Central memory CD8-positive, alpha-beta T cell (primary cell): Measurements from ENCODE around the gene TBX1.
"Not testable (repeated sequence)": the region's sequence is repeated elsewhere in the genome, so short reads cannot be mapped to it uniquely, and the experiment has no call there.

Experiments used
- ATAC-seq: fragments of 150-1000 bp; cut with Tn5 transposase; replicated peaks from 2 replicates; pipeline ENCODE4 v1.10.0; 2022; ENCODE audit warnings: mild to moderate bottlenecking, moderate FRiP score, moderate number of reproducible peaks; ENCODE audit not compliant: poor library complexity, severe bottlenecking; ENCODE audit errors: extremely low read depth
- DNase-seq, 2 donors: peaks; one replicate each; pipeline ENCODE4 v3.0.0; 2021; ENCODE audit warnings: low spot score in 2 of 2
- H3K27ac Mint-ChIP-seq: one replicate; pipeline ENCODE4 v1.8.0; 2022; ENCODE audit warnings: low read depth, mild to moderate bottlenecking, moderate library complexity, mixed read lengths
- H3K27me3 Mint-ChIP-seq: one replicate; pipeline ENCODE4 v1.8.0; 2022; ENCODE audit warnings: mixed read lengths
- H3K36me3 Mint-ChIP-seq: one replicate; pipeline ENCODE4 v1.8.0; 2022; ENCODE audit warnings: mild to moderate bottlenecking, moderate library complexity, mixed read lengths; ENCODE audit not compliant: insufficient read depth
- H3K4me1 Mint-ChIP-seq: one replicate; pipeline ENCODE4 v1.8.0; 2022; ENCODE audit warnings: mixed read lengths
- H3K4me3 Mint-ChIP-seq: one replicate; pipeline ENCODE4 v1.8.0; 2022; ENCODE audit warnings: mild to moderate bottlenecking, moderate library complexity, mixed read lengths
- H3K9me3 Mint-ChIP-seq: one replicate; pipeline ENCODE4 v1.8.0; 2022; ENCODE audit warnings: mixed read lengths

The TBX1 gene

DNA sequence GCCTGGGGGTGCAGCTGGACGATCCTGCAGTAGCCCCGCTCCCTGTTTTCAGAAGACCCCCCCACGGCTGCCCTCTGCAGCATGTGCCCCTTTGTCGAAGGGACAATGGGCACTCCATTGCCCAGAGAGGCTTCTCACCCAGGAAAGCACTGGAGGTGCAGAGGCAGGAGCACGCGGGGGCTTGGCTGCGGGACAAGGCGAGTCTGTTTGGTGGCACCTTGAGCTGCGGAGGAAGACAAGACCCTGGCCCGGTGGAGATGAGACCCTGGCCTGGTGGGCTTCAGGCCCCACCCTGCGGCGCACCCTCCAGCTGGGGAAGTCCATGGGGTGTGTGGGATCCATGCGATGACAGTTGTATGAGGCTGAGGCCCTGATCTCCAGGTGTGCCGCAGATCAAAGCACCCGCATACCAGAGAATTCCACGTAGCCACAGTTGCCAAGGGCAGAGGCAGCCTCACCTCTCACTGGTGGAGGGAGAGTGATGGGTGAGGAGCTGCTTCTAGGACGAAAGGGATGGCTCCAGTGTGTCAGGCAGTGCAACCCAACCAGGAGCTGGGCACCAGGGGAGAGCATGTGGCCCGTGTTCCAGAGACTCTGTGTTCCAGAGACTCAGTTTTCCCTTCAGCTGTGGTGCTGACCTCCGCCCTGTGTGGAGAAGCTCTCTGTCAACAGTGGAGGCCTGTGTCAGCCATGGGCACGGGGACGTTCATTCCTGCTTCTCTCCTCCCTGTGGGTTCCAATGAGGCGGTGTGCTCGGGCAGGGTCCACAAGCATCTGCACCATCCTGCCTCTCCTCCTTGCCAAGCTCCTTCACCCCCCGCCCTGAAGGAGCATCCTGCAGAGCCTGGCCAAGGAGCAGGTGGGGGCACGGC, 10.0 kb downstream of the TBX1 start:
- H3K36me3 Mint-ChIP-seq = peaks cover 3% of the 10 kb centered on the region

DNA sequence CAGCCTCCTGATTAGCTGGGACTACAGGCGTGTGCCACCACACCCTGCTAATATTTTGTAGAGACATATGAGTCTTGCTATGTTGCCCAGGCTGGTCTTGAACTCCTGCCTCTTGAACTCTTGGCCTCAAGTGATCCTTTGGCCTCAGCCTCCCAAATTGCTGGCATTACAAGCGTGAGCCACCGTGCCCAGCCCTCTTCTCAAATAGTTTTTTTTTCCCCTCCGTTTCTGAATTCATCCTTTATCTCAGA, 11.8 kb downstream of the TBX1 start:
- Mint-ChIP-seq H3K4me1 (peaks cover 13% of the 10 kb centered on the region), H3K27ac (no peak overlapping the region), H3K4me3 (no peak overlapping the region), H3K9me3 (no peaks in the 10 kb centered on the region), H3K27me3 (peaks cover 89% of the 10 kb centered on the region), H3K36me3 (peaks cover 3% of the 10 kb centered on the region)
- DNase-seq = no peak
- ATAC-seq = no peak

More for the DNA sequence above, 10.0 kb downstream of the TBX1 start:
- no peaks in the 10 kb centered on the region for H3K9me3 Mint-ChIP-seq
- DNase-seq (no peak), ATAC-seq (no peak)
- no peak overlapping the region for H3K4me3 Mint-ChIP-seq
- no peak overlapping the region for H3K27ac Mint-ChIP-seq
- H3K4me1 Mint-ChIP-seq = peaks cover 8% of the 10 kb centered on the region
- peaks cover 81% of the 10 kb centered on the region for H3K27me3 Mint-ChIP-seq

DNA sequence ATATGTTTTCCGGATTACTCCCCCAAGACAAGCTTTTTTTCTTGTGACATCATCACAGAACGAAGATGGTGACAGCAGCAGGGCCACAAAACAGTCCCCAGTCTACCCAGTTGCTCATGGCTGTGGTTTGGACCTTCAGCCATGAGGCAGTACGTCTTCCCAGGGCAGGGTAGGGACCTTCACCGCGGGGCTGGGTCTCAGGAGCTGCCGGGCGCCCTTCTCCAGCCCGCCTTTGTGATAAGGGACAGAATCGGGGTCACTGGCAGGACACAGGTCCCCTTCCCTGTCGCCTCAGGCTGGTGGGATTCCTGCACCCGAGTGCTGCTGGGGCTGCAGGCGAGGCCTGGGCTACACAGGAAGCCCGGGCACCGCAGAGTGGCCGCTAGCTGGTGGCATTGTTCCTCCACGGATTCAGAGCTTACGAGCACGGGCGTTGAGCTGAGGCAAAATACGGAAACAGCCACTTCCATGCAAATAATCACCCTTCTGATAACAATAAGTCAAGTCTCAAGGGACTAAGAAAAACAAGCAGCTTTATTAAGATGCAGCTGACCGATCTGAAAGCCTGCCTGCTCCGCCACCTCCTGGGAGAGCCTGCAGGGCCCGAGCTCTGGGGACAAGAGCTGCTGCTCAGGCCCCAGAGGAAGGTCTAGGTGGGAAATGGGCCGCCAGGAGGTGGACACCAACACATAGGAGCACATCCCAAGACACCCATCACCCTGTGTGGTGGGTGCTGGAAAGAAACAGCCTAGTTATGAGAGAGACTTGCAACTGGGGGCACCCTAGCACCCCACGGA, 12.3 kb downstream of the TBX1 start:
- Mint-ChIP-seq H3K4me1 (peaks cover 8% of the 10 kb centered on the region), H3K27me3 (peaks cover 89% of the 10 kb centered on the region), H3K4me3 (no peak overlapping the region), H3K36me3 (peaks cover 2% of the 10 kb centered on the region), H3K9me3 (no peaks in the 10 kb centered on the region), H3K27ac (no peak overlapping the region)
- DNase-seq = no peak
- ATAC-seq = no peak

DNA sequence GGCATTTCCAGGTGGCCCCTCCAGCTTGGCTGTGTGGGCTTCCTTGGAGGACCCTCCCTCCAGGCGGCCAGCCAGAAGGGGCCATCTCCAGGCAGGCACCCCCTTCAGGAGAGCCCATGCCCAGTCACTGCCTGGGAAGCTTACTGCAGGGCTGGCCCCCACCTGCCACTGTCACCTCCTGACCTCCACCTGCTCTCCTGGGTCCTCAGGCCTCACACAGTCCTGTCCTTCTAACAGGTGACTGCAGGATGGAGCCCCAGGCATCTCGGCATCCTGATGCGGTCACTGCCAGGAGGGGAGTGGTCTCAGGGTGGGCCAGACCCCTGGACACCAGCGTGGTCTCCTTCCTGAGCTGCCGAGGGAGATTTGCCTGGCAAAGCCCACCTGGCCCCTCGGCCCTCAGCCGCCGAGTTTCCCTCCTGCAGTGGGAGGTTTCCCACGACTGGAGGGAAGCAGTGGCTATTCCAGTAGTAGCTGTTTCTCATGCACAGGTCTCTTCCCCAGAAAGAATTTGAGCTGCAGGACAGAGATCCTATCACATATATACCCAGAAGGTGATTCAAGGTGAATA, 13.0 kb downstream of the TBX1 start:
- H3K9me3 Mint-ChIP-seq = no peaks in the 10 kb centered on the region
- DNase-seq (no peak), ATAC-seq (no peak)
- peaks cover 8% of the 10 kb centered on the region for H3K4me1 Mint-ChIP-seq
- H3K36me3 Mint-ChIP-seq = no peaks in the 10 kb centered on the region
- H3K27me3 Mint-ChIP-seq = peaks cover 89% of the 10 kb centered on the region
- no peak overlapping the region for H3K4me3 Mint-ChIP-seq
- H3K27ac Mint-ChIP-seq = no peak overlapping the region

DNA sequence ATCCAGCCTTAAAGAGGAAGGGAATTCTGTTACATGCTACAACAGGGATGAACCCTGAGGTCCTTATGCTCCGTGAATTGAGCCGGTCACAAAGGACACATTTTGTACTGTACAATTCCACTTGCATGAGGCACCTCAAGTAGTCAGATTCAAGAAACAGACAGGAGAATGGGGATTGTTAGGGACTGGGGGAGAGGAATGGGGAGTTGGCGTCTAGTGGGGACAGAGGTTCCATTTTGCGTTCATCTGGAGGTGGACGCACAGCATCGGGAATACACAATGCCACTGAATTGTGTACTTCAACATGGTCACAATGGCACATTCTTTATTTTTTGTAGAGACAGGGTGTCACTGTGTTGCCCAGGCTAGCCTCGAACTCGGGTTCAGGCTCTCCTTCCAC, 14.1 kb downstream of the TBX1 start:
- Mint-ChIP-seq H3K4me1 (peaks cover 8% of the 10 kb centered on the region), H3K27ac (no peak overlapping the region), H3K36me3 (no peaks in the 10 kb centered on the region), H3K9me3 (no peaks in the 10 kb centered on the region), H3K27me3 (peaks cover 91% of the 10 kb centered on the region), H3K4me3 (no peak overlapping the region)
- ATAC-seq (no peak), DNase-seq (no peak)

DNA sequence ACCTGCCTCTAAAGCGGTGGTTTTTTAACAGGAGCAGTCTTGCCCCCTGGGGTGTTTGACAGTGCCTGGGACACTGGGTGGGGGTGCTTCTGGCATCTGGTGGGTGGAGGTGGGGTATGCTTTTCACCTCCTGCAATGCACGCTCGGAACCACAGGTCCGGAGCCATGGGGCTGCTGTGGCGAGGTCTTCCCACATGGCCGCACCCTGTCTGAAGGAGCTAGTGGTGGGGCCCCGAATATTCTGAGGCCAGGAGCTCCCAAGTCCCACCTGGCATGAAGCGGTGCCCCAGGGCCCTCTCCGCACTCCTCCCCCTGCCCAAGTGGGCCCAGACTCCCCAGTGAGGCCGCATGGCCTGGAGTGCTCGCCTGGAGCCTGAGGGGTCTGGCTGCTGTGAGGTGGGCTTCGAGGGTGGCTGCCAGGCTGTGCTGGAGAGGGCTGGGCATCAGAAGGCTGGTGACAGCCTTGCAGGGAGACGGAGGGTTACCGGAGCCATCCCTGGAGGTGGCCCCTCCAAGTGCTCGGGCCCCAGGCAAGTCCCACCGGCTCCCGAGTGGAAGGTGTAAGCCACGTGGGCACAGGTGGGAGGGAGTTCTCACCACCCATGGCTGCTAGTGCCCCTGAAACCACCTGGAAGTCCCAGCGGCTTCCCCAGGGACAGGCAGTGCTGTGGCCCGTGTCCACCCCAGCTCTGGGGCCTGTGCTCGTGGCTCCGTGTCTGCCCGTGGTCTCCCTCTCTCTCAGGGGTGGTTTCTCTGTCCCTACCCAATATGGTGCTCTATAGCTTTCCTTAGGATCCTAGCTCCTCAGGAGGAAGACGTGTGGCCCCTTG, 15.1 kb downstream of the TBX1 start:
- peaks cover 91% of the 10 kb centered on the region for H3K27me3 Mint-ChIP-seq
- H3K27ac Mint-ChIP-seq = no peak overlapping the region
- H3K4me1 Mint-ChIP-seq = peaks cover 8% of the 10 kb centered on the region
- no peak overlapping the region for H3K4me3 Mint-ChIP-seq
- DNase-seq = no peak
- ATAC-seq = no peak
- no peaks in the 10 kb centered on the region for H3K36me3 Mint-ChIP-seq
- no peaks in the 10 kb centered on the region for H3K9me3 Mint-ChIP-seq

DNA sequence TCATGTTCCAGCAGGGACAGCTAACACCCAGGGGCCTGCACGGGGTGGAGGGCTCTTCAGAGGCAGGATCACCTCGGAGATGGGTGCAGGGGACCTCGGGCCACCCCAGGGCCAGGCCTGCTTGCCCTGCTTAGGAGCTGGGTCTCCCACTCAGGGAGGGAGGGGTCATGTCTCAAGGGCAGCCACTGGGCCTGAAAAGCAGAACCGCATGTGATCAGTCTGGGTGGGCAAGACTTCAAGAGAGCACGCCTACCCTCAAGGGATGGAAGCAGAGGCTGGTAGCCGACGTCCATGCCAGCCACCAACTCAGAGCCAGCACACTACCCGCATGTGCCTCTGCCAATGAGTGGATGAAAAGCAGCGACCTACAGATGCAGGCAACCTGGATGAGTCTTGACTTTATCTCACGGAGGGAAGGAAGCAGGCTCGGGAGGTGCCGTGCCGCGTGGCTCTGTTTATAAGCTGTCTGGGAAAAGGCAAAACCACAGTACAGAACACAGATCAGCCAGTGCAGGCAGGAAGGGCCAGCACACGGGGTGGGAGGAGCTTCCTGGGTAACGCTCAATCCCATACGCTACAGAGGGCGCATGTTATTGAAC, 16.0 kb downstream of the TBX1 start:
- Mint-ChIP-seq H3K9me3 (no peaks in the 10 kb centered on the region), H3K36me3 (no peaks in the 10 kb centered on the region), H3K4me1 (peaks cover 8% of the 10 kb centered on the region), H3K27me3 (peaks cover 83% of the 10 kb centered on the region), H3K4me3 (no peak overlapping the region), H3K27ac (no peak overlapping the region)
- ATAC-seq (no peak), DNase-seq (no peak)

DNA sequence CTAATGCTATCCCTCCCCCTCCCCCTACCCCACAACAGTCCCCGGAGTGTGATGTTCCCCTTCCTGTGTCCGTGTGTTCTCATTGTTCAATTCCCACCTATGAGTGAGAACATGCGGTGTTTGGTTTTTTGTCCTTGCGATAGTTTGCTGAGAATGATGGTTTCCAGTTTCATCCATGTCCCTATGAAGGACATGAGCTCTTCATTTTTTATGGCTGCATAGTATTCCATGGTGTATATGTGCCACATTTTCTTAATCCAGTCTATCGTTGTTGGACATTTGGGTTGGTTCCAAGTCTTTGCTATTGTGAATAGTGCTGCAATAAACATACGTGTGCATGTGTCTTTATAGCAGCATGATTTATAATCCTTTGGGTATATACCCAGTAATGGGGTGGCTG, 16.6 kb downstream of the TBX1 start:
- not testable (repeated sequence) for H3K27ac Mint-ChIP-seq, H3K4me3 Mint-ChIP-seq, ATAC-seq, H3K36me3 Mint-ChIP-seq, DNase-seq, H3K4me1 Mint-ChIP-seq, H3K9me3 Mint-ChIP-seq
- peaks cover 76% of the 10 kb centered on the region for H3K27me3 Mint-ChIP-seq

DNA sequence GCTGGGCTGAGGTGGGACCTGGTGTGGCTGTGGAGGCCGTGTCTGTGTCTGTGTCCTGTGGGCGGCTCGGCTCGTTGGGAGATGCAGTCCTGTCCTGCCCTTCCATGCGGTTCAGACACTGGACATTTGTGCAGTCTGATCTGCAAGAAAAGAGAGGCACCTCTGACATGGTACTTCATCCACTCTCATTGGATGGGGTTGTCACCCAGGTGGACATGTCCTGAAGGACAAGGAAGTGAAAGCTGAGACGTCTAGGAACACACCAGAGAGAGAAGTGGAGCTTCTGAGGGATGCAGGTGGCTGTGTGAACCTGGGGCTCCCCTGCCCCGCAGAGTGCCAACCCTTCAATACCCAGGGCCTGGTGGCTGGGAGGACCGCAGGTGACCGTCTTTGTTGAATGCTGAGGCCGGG, 18.4 kb downstream of the TBX1 start:
- Mint-ChIP-seq H3K27me3 (peaks cover 58% of the 10 kb centered on the region), H3K4me3 (no peak overlapping the region), H3K27ac (no peak overlapping the region), H3K36me3 (no peaks in the 10 kb centered on the region), H3K4me1 (peaks cover 8% of the 10 kb centered on the region), H3K9me3 (no peaks in the 10 kb centered on the region)
- ATAC-seq (no peak), DNase-seq (no peak)

DNA sequence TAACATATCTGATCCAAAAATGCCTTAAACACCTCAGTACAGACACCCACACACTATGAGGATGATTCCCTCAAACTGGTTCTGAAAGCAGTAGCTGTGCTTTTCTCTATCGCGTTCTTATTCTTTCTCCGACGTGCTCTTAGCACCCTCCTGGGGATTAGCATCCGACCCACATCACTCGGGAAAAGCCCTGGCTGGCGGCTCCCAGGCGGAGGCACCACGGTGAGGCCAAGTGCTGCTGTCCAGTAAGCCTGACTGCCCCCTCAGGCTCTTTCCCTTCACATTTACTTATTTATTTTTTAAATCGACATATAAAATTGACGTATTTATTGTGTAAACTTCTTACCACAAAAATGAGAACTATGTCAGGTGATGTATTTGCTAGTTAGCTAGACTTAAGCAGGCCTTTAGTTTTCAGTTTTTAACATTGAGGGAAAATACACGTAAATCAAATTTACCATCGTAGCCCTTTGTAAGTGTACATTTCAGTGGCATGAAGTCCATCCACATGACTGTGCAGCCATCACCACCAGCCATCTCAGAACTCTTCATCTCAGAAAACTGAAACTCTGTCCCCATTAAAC, 19.2 kb downstream of the TBX1 start:
- ATAC-seq (no peak), DNase-seq (no peak)
- no peaks in the 10 kb centered on the region for H3K36me3 Mint-ChIP-seq
- H3K4me1 Mint-ChIP-seq = peaks cover 8% of the 10 kb centered on the region
- no peaks in the 10 kb centered on the region for H3K9me3 Mint-ChIP-seq
- no peak overlapping the region for H3K27ac Mint-ChIP-seq
- H3K27me3 Mint-ChIP-seq = peaks cover 50% of the 10 kb centered on the region
- no peak overlapping the region for H3K4me3 Mint-ChIP-seq

DNA sequence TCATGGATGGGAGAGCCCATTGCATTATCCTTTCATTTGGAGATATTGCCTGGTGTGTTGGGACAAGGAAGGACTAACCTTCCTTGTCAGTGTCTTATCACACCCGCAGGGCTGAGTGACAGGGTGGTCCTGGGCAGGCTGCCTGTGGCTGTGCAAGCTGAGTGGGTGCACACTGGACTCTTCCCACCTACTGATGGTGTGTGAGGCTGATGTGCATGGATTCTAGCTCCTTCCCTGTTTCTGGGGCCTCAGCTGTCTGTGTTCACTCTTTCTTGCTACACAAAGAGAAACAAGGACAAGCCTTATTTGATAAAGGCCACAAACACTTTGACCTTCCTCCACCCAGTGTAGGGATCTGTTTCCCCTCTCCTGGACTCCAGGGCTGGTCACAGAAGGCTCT, 22.0 kb downstream of the TBX1 start:
- DNase-seq = no peak

More for the DNA sequence above, 22.0 kb downstream of the TBX1 start:
- Mint-ChIP-seq H3K36me3 (peaks cover 3% of the 10 kb centered on the region), H3K27ac (no peak overlapping the region), H3K4me1 (no peaks in the 10 kb centered on the region), H3K4me3 (no peak overlapping the region), H3K9me3 (no peaks in the 10 kb centered on the region), H3K27me3 (peaks cover 31% of the 10 kb centered on the region)
- ATAC-seq = no peak
